ENCODE results near the gene PLPP4. TPM values are rescaled to one million over a fixed set of nuclear protein-coding genes. Genes with fewer than 3 reads are reported as not detected.

Gene PLPP4
- polyA plus RNA-seq, 1 of the 3 experiments (the other 2 are of a cell fraction) = 27.9 TPM

DNA sequence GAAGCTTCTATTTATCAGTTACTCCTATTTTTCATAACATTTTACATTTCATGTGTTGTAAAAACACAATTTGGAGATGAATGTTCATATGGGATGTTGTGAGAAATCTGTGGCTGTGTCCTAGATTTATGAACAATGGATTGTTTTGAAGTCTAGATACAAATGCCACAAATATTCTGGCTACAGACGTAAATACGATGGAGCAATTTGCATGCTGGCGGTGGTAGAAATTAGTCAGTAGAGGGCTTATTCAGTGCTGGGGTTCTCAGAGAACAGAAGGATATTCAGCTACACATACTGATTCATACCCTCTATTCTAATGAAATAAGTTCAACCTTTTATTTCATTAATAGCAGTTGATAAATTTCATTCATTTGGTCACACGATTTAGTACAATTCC is 48.8 kb downstream of the PLPP4 start:
- ChIA-PET POLR2A (no interaction called here), CTCF (interaction anchor here (1.1 to 1.5 kb wide), 3 partner anchors 11 to 82 kb away, joined by 3 read pairs; no protein-coding TSS in a partner anchor)
- Histone ChIP-seq H3K79me2 (ENCODE audit: insufficient read depth) (peaks cover 95% of the 10 kb centered on the region), H3K9me3 (no peaks in the 10 kb centered on the region), H3K27me3 (ENCODE audit: insufficient read depth) (no peaks in the 10 kb centered on the region), H3F3A (replicated peaks; ENCODE audit: insufficient read depth) (peaks cover 17% of the 10 kb centered on the region), H3K4me2 (no peak overlapping the region), H3K27ac (ENCODE audit: low read depth in 2 of 2, low read length in 1 of 2) (no peak overlapping the region), H3K36me3 (replicated peaks in 1 of 2; ENCODE audit: control insufficient read depth in 1 of 2, insufficient read depth in 2 of 2, low read length in 1 of 2) (peaks cover 2 to 33% of the 10 kb centered on the region in 2 experiments), H3K9me2 (no peaks in the 10 kb centered on the region), H3K4me1 (ENCODE audit: control insufficient read depth in 1 of 2, insufficient read depth in 2 of 2, low read depth in 1 of 2, low read length in 1 of 2) (peaks cover 7 to 11% of the 10 kb centered on the region in 2 experiments; a peak in 2 of 4 replicates), H3K9ac (no peak overlapping the region), H3K4me3 (ENCODE audit: low read depth in 2 of 2, low read length in 1 of 2) (no peak overlapping the region), H2AFZ (ENCODE audit: low read depth) (no peak overlapping the region), H4K20me1 (ENCODE audit: insufficient read depth) (peaks cover 24% of the 10 kb centered on the region; the same call in 1 of the 2 replicates)
- WGBS (ENCODE audit: low lambda C conversion rate) = 87% methylated on average over 4 of the region's 4 CpGs
- TF ChIP-seq FOXJ3 (CRISPR knock-in tag; IDR thresholded peaks at IDR 0.05) = no peak
- TF ChIP-seq RCOR1 (IDR thresholded peaks at IDR 0.05; ENCODE audit: low read length) = no peak
- TF ChIP-seq TEAD4 (IDR thresholded peaks at IDR 0.05; ENCODE audit: borderline replicate concordance, insufficient read depth) = no peak
- no peak for TF ChIP-seq NRF1 (IDR thresholded peaks at IDR 0.05; ENCODE audit: low read depth, low read length)
- TF ChIP-seq RFX5 (IDR thresholded peaks at IDR 0.05; ENCODE audit: low read length) = no peak
- TF ChIP-seq MEF2A (IDR thresholded peaks at IDR 0.05; ENCODE audit: borderline replicate concordance, low read depth) = no peak
- no peak for TF ChIP-seq ELF1 (IDR thresholded peaks at IDR 0.05)
- no peak for TF ChIP-seq FOSL2 (IDR thresholded peaks at IDR 0.05; ENCODE audit: borderline replicate concordance, low read depth)
- no peak for TF ChIP-seq POLR2AphosphoS5 (IDR thresholded peaks at IDR 0.05; ENCODE audit: low read depth, low read length)
- TF ChIP-seq USF2 (IDR thresholded peaks at IDR 0.05; ENCODE audit: borderline replicate concordance, low read depth, low read length) = no peak
- no peak for DNase-seq

GRCh38 chr10:120506674-120507073 is 49.6 kb downstream of the PLPP4 start:
- Histone ChIP-seq H3K4me3 (ENCODE audit: low read depth in 2 of 2, low read length in 1 of 2) (no peak overlapping the region), H3K36me3 (replicated peaks in 1 of 2; ENCODE audit: control insufficient read depth in 1 of 2, insufficient read depth in 2 of 2, low read length in 1 of 2) (peaks cover 2 to 28% of the 10 kb centered on the region in 2 experiments), H3K9me3 (no peaks in the 10 kb centered on the region), H3K9ac (no peak overlapping the region), H3K27ac (ENCODE audit: low read depth in 2 of 2, low read length in 1 of 2) (no peak overlapping the region), H3K4me2 (no peak overlapping the region), H3F3A (replicated peaks; ENCODE audit: insufficient read depth) (peaks cover 17% of the 10 kb centered on the region), H2AFZ (ENCODE audit: low read depth) (no peak overlapping the region), H4K20me1 (ENCODE audit: insufficient read depth) (peaks cover 31% of the 10 kb centered on the region; the same call in 1 of the 2 replicates), H3K79me2 (ENCODE audit: insufficient read depth) (peaks cover 96% of the 10 kb centered on the region), H3K27me3 (ENCODE audit: insufficient read depth) (no peaks in the 10 kb centered on the region), H3K9me2 (no peaks in the 10 kb centered on the region), H3K4me1 (ENCODE audit: control insufficient read depth in 1 of 2, insufficient read depth in 2 of 2, low read depth in 1 of 2, low read length in 1 of 2) (peaks cover 7 to 11% of the 10 kb centered on the region in 2 experiments; a peak in 2 of 4 replicates)
- TF ChIP-seq CHD2 (IDR thresholded peaks at IDR 0.05; ENCODE audit: low read length, partially characterized antibody) (no peak), USF1 (IDR thresholded peaks at IDR 0.05; ENCODE audit: borderline replicate concordance, low read depth) (no peak), EP300 (IDR thresholded peaks at IDR 0.05; ENCODE audit: borderline replicate concordance in 1 of 2, low read depth in 1 of 2, low read length in 1 of 2) (no peak), POLR2AphosphoS5 (IDR thresholded peaks at IDR 0.05; ENCODE audit: low read depth, low read length) (no peak), TAF1 (IDR thresholded peaks at IDR 0.05; ENCODE audit: borderline replicate concordance, low read depth, low read length) (no peak), NRF1 (IDR thresholded peaks at IDR 0.05; ENCODE audit: low read depth, low read length) (no peak), GABPA (IDR thresholded peaks at IDR 0.05; ENCODE audit: low read depth) (no peak)
- ChIA-PET POLR2A (no interaction called here), CTCF (interaction anchor here (1.1 kb wide), 1 partner anchor 26 kb away, joined by 3 read pairs; no protein-coding TSS in a partner anchor)
- WGBS (ENCODE audit: low lambda C conversion rate) = 84% methylated on average over 3 of the region's 3 CpGs
- DNase-seq = no peak

All from SK-N-SH (cell line).